TTC549 (cell line): ENCODE measurements around the gene AGRN.
"Not testable (repeated sequence)": the region's sequence is repeated elsewhere in the genome, so short reads cannot be mapped to it uniquely, and the experiment has no call there.

ENCODE experiments used
- FAIRE-seq: peaks from 2 replicates; lab custom pipeline; 2012; peaks lifted over from hg19 to GRCh38; lab: Jason Lieb, UNC

Gene AGRN

GRCh38 chr1:1092894-1093609 lies 73.1 kb downstream of the AGRN start:
- FAIRE-seq, result no peak

GRCh38 chr1:1093610-1093943 lies 73.7 kb downstream of the AGRN start:
- FAIRE-seq, result no peak

GRCh38 chr1:1094981-1095380 lies 75.1 kb downstream of the AGRN start:
- no peak for FAIRE-seq

GRCh38 chr1:1096136-1096535 lies 76.2 kb downstream of the AGRN start:
- not testable (repeated sequence) for FAIRE-seq

GRCh38 chr1:1098681-1099421 lies 78.9 kb downstream of the AGRN start:
- no peak for FAIRE-seq

- FAIRE-seq, result no peak
Measured at GRCh38 chr1:1099506-1100183, 79.7 kb downstream of the AGRN start.

GRCh38 chr1:1100296-1100695 lies 80.4 kb downstream of the AGRN start:
- no peak for FAIRE-seq

GRCh38 chr1:1101503-1101902 lies 81.6 kb downstream of the AGRN start:
- FAIRE-seq, result no peak

GRCh38 chr1:1104152-1104551 lies 84.2 kb downstream of the AGRN start:
- not testable (repeated sequence) for FAIRE-seq
